Right hindlimb (tissue), 1 donor: Measurements from ENCODE around the gene CHST15.
"Not testable (repeated sequence)": the region's sequence is repeated elsewhere in the genome, so short reads cannot be mapped to it uniquely, and the experiment has no call there.

Source experiments
- DNase-seq: peaks from one replicate; pipeline ENCODE4 v3.0.0-alpha.2; 2018

Gene CHST15

GRCh38 chr10:124042656-124043309 is 50.6 kb downstream of the CHST15 start:
- DNase-seq = no peak

DNA sequence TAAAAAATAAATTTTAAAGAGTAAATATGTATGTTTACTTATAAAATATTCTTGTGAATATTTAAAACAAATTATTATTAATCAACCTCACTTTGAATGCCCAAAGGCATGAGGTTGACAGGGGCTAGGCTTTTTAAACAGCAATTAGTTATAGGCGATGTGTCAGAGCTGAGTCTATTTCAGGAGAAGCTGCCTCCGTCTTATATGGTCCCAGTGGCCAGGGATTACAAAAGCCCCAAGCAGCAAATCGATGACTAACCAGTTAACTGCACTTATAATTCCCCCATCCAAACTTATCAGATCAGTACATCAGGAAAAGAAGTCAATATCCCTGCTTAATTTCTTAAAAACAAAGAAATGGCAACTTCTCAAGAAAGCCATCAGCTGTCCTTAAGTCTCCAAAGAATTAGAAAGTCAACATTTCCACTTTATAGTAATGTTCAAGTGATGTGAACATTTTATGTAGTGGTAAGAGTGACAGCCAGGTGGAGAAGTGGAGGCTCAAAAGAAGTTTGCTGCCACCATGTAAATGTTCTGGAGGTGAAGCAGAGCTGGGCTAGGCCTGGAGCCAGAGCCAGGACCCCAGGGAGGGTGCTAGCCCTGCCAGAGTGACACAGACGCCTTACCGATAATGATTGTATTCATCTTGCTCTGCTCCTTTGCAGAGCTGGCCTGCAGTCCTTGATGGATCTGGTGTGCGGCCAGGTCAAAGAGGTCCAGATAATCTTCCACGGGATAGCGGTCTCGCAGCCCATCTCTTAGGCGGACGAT is 51.5 kb downstream of the CHST15 start:
- DNase-seq = no peak

- no peak for DNase-seq
These were observed 52.8 kb downstream of the CHST15 start for GRCh38 chr10:124040451-124041188.

GRCh38 chr10:124039483-124040013 is 53.9 kb downstream of the CHST15 start:
- peak; percentile 51 for DNase-seq

- no peak for DNase-seq
These were observed 55.6 kb downstream of the CHST15 start for GRCh38 chr10:124037784-124038183.

DNA sequence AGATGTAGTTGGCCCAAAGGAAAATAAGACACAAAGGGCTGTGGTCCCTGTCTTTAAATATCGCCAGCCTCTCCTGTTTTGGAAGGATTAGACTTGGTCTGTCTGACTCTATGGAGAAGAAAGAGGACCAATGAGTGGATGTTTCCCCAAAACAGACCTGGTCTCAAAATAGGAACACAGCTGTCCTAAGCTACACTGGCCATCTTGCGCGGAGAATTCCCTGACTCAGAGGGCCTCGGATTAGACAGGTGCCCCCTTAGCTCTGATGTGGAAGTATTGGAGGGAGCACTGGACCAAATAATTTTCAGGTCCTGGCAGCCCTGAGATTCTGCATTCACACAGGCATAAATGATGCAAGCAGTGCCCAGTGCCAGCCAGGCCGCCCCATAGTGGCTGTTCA is 56.1 kb downstream of the CHST15 start:
- DNase-seq = no peak

- no peak for DNase-seq
These were observed 56.7 kb downstream of the CHST15 start for GRCh38 chr10:124036746-124037145.

- no peak for DNase-seq
These were observed 57.4 kb downstream of the CHST15 start for GRCh38 chr10:124035928-124036558.

- no peak for DNase-seq
These were observed 58.0 kb downstream of the CHST15 start for GRCh38 chr10:124035306-124035927.

GRCh38 chr10:124034576-124035305 is 58.7 kb downstream of the CHST15 start:
- DNase-seq = not testable (repeated sequence)

DNA sequence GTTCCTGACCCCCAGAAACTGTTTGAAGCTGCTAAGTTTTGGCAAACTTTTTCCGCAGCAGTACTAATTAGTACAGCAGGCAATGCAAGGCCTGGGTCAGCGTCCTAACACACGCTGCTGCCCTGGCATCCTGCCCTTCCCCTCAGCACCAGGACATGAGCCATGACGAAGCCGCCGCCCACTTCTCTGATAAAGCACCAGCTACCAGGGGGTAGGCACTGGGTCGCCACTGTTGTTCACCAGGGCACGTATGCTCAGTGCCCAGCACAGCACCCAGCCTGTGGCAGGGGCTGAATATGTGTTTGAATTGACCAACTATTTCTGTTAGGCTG is 59.5 kb downstream of the CHST15 start:
- DNase-seq = no peak

- no peak for DNase-seq
These were observed 60.2 kb downstream of the CHST15 start for GRCh38 chr10:124032971-124033886.

GRCh38 chr10:124032087-124032935 is 61.1 kb downstream of the CHST15 start:
- DNase-seq = peak; percentile 51

GRCh38 chr10:124030492-124031110 is 62.8 kb downstream of the CHST15 start:
- no peak for DNase-seq

GRCh38 chr10:124030061-124030460 is 63.3 kb downstream of the CHST15 start:
- DNase-seq = no peak

DNA sequence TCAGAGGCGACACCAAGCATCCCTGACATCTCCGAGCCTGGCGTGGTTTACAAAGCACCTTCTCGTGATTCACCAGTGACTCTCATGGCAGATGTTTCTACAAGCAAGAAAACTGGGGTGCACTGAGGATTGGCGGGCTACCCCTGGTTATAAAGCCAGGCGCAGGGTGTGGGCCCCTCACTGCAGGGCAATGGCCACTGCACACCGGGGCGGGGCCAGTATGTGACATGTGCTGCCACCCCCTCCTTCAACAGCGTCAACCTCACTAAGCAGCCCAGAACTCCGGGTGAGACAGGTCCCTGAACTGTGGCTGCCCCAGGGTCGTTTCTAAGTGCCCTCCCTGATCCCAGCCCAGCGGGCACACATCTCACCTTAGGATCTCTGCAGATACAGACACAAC is 63.8 kb downstream of the CHST15 start:
- no peak for DNase-seq

- DNase-seq = no peak
These were observed 64.5 kb downstream of the CHST15 start for GRCh38 chr10:124028700-124029480.

DNA sequence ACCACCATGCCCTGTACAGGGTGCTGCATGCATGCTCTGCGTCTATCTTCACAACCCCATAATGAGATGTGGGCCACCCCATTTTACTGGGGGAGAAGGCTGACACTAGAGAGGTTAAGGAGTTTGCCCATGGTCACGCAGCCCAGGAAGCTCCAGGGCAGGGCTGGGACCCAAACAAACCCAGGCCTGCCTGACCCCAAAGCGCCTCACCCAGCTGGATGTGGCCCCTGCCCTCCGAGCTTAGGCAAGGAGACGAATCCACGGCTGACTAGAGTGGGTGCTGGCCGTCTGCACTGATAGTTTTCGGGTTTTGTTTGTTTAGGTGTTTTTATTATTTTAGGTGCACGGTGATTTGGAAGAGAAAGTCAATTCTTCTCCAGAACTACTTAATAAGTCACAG is 65.7 kb downstream of the CHST15 start:
- no peak for DNase-seq
